Spleen (tissue), 11 donors: ENCODE results near the gene KCND3. TPM values are rescaled to one million over a fixed set of nuclear protein-coding genes. Genes with fewer than 3 reads are reported as not detected.

ENCODE experiments used
- DNase-seq: peaks from one replicate; pipeline ENCODE4 v3.0.0-alpha.2; 2020
- H3K27ac ChIP-seq, 8 donors: fragments of 200-600 bp; sonication (generic) in 7 of 8; 1 replicate in 4 of 8; 2 replicates in 4 of 8; pipeline versions ENCODE4 v1.5.0 to v1.8.0; 2016 to 2021; ENCODE audit warnings: inconsistent platforms in 4 of 8, mild to moderate bottlenecking in 4 of 8, moderate library complexity in 1 of 8
- H3K27me3 ChIP-seq, 7 donors: fragments of 200-600 bp; sonication (generic) in 6 of 7; replicated peaks in 1 of 7; 1 replicate in 4 of 7; 2 replicates in 3 of 7; pipeline versions ENCODE4 v1.5.0 to v1.8.0; 2016 to 2021; ENCODE audit warnings: inconsistent platforms in 3 of 7, mild to moderate bottlenecking in 1 of 7
- H3K36me3 ChIP-seq, 6 donors: fragments of 200-600 bp; sonication (generic) in 5 of 6; 1 replicate in 4 of 6; 2 replicates in 2 of 6; pipeline versions ENCODE4 v1.5.0 to v1.8.0; 2016 to 2021; ENCODE audit warnings: inconsistent platforms in 2 of 6
- H3K4me1 ChIP-seq, 6 donors: fragments of 200-600 bp; sonication (generic) in 5 of 6; 1 replicate in 3 of 6; 2 replicates in 3 of 6; pipeline versions ENCODE4 v1.5.0 to v1.8.0; 2016 to 2021; ENCODE audit warnings: inconsistent platforms in 3 of 6
- H3K4me3 ChIP-seq, 8 donors: fragments of 200-600 bp; sonication (generic) in 7 of 8; 1 replicate in 4 of 8; 2 replicates in 4 of 8; pipeline versions ENCODE4 v1.5.0 to v1.8.0; 2016 to 2021; ENCODE audit warnings: inconsistent platforms in 4 of 8, mild to moderate bottlenecking in 4 of 8, moderate library complexity in 2 of 8
- H3K9me3 ChIP-seq, 8 donors: fragments of 200-600 bp; sonication (generic) in 7 of 8; 1 replicate in 4 of 8; 2 replicates in 4 of 8; pipeline versions ENCODE4 v1.5.0 to v1.8.0; 2016 to 2021; ENCODE audit warnings: inconsistent platforms in 4 of 8
- POLR2A ChIP-seq, 3 donors: fragments of 450-650 bp; IDR thresholded peaks; one replicate each; pipeline ENCODE4 v1.5.1; 2017; ENCODE audit warnings: antibody characterized with exemption in 3 of 3, mild to moderate bottlenecking in 1 of 3
- POLR2AphosphoS5 ChIP-seq, 3 donors: sonication (generic); formaldehyde crosslinking; IDR thresholded peaks; one replicate each; pipeline ENCODE4 v1.5.1; 2017; ENCODE audit warnings: antibody characterized with exemption in 3 of 3
- WGBS, 5 donors: extraction: QIAGEN DNeasy Blood & Tissue Kit in 3 of 5; methylation state at CpG; one replicate each; pipeline versions ENCODE4 v1.1.5 to v1.1.7; 2013 to 2018; 5-methylcytosine and 5-hydroxymethylcytosine counted together
- intact Hi-C: fragments of 100-400 bp; cut with DNase I; formaldehyde crosslinking; loops from one replicate; pipeline ENCODE4 v1.15.0; 2023; ENCODE audit warnings: low total_unique reads
- polyA plus RNA-seq, 3 donors: library from polyadenylated mRNA; stranded (reverse); fragments of 200-250 nt; gene quantifications; one replicate each; pipeline ENCODE4 v1.2.1, GENCODE V29; 2013
- total RNA-seq, 7 donors: library from RNA; depleted of rRNA in 3 of 7; stranded (reverse); fragments of >200 nt in 3 of 7; fragmentation: NEBNext Ultra II Directional in 4 of 7; extraction: Animal tissue kit (Norgen Biotek cat#: 25700) in 4 of 7; gene quantifications; one replicate each; pipeline versions ENCODE4 v1.1.0 to v1.2.1, GENCODE V29; 2016 to 2021
- TF ChIP-seq, protein P1 (sequence below), 11 experiments: fragments of 200-600 bp in 7 of 11; fragments of 450-650 bp in 4 of 11; sonication (generic) in 4 of 11; IDR thresholded peaks in 8 of 11; conservative IDR thresholded peaks in 3 of 11; 1 replicate in 7 of 11; 2 replicates in 4 of 11; pipeline versions ENCODE4 v1.4.0 to v1.8.0; 2016 to 2021; ENCODE audit warnings: antibody characterized with exemption in 11 of 11, inconsistent platforms in 4 of 11, mild to moderate bottlenecking in 1 of 11
- donor health status: healthy with polysubstance abuse.
- donor health status: DM: no; HTN: no; CAD: no; lungs with moderate emphysema.
- donor health status: DM: no; HTN: no; CAD: no.
- donor health status: Bipolar disorder and iron deficiency.
- donor health status: healthy.
- donor health status: DM: no; HTN: no; CAD: no.
- donor health status: DM: yes; HTN: yes; CAD: no.

The KCND3 gene
- total and polyA plus RNA-seq, 10 donors: 0.67 to 14.2 (median 8.6) TPM

DNA sequence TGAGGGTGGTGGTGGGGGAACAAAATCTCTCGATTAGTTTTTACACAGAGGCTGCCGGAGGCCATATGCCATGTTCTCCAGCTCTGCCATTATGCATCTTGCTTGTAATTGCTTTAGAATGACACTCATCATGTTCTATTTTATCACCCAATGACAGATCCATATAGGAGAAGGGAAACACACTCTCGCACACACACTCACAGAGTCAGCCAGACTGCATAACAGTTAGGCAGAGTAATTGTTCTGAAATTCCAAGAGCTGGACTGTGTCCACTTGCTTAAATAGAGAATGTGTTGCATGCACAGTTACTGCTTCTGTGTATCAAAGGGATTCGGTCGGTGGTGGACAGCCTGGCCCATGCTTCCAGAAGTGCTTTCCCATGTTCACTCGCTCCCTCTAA is 30.6 kb downstream of the KCND3 start:
- no peaks in the 10 kb centered on the region for H3K36me3 ChIP-seq
- intact Hi-C loops: no loop called here
- H3K4me1 ChIP-seq: peaks cover 0 to 3% (median 0%) of the 10 kb centered on the region in 6 donors
- TF ChIP-seq, protein P1, sequence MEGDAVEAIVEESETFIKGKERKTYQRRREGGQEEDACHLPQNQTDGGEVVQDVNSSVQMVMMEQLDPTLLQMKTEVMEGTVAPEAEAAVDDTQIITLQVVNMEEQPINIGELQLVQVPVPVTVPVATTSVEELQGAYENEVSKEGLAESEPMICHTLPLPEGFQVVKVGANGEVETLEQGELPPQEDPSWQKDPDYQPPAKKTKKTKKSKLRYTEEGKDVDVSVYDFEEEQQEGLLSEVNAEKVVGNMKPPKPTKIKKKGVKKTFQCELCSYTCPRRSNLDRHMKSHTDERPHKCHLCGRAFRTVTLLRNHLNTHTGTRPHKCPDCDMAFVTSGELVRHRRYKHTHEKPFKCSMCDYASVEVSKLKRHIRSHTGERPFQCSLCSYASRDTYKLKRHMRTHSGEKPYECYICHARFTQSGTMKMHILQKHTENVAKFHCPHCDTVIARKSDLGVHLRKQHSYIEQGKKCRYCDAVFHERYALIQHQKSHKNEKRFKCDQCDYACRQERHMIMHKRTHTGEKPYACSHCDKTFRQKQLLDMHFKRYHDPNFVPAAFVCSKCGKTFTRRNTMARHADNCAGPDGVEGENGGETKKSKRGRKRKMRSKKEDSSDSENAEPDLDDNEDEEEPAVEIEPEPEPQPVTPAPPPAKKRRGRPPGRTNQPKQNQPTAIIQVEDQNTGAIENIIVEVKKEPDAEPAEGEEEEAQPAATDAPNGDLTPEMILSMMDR (IDR thresholded peaks at IDR 0.05 in 8 of 11, conservative IDR thresholded peaks at IDR 0.05 in 3 of 11): no peak
- TF ChIP-seq POLR2AphosphoS5 (IDR thresholded peaks at IDR 0.05) (no peak), POLR2A (IDR thresholded peaks at IDR 0.05) (no peak)
- no peaks in the 10 kb centered on the region for H3K9me3 ChIP-seq
- H3K27ac ChIP-seq: no peak overlapping the region
- no peak overlapping the region for H3K4me3 ChIP-seq
- WGBS, 5 donors: 89 to 94% (median 92%) methylated on average over 6 of the region's 6 CpGs
- no peak for DNase-seq
- H3K27me3 ChIP-seq: peaks cover 0 to 25% (median 0%) of the 10 kb centered on the region in 7 donors

DNA sequence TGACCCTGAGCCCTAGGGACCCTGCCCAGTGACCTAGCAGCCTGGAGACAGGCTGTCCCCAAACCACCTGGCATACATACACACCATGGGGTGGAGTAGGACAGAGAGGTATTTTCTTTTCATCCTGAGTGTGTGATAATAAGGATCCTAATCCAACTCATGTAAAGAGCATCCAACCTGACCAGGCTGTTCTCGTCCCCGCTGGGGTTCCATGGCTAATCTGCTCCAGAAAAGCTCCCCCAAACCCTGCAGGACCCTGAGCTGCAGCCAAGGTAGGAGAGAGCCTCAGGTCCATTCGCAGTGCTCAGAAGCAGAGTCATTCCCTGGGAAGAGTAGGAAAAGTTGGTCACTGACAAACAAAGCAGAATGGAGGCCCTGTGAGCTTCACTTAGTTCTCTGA is 31.4 kb downstream of the KCND3 start:
- no peak overlapping the region for H3K27ac ChIP-seq
- intact Hi-C loops: no loop called here
- peaks cover 0 to 23% (median 0%) of the 10 kb centered on the region in 7 donors for H3K27me3 ChIP-seq
- 81 to 90% (median 89%) methylated on average over 3 of the region's 3 CpGs for WGBS, 5 donors
- H3K9me3 ChIP-seq: no peaks in the 10 kb centered on the region
- H3K4me1 ChIP-seq: peaks cover 0 to 3% (median 0%) of the 10 kb centered on the region in 6 donors
- no peaks in the 10 kb centered on the region for H3K36me3 ChIP-seq
- peak; percentile 10 for DNase-seq
- TF ChIP-seq POLR2A (IDR thresholded peaks at IDR 0.05) (no peak), POLR2AphosphoS5 (IDR thresholded peaks at IDR 0.05) (no peak)
- TF ChIP-seq, protein P1 (IDR thresholded peaks at IDR 0.05 in 8 of 11, conservative IDR thresholded peaks at IDR 0.05 in 3 of 11): no peak
- H3K4me3 ChIP-seq: no peak overlapping the region

DNA sequence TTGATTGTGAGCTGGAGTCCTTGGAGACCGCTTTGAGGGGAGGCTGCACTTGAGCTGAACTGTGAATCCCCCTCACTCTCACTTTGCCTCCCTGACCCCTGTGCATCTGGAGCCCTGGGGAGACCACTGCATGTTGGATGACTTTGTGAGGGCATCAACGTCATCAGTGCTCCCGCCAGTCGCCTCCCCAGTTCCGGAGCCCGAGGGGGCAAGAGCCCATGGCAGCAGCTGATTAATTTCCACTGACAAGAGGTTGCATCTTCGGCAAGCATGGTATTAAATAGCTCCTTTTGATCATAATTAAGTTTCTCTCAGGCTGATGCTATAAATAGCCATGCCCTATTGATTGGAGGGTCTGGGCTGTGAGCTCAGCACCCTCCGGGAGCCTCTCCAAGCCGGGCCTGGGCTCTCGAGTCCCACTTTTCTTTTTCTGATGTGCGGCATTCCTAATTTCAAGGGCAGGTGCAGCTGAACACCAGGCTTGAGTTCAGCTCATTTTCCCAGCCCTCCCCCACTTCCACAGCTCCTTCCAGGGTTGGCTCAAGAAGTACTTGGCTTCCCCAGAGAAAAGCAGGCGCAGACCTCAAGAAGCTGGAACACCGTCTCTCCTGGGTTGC is 33.2 kb downstream of the KCND3 start:
- H3K27ac ChIP-seq: no peak overlapping the region

GRCh38 chr1:111955755-111956154 is 33.7 kb downstream of the KCND3 start:
- no peak for TF ChIP-seq POLR2A (IDR thresholded peaks at IDR 0.05)
- no peak for TF ChIP-seq POLR2AphosphoS5 (IDR thresholded peaks at IDR 0.05)
- TF ChIP-seq, protein P1 (IDR thresholded peaks at IDR 0.05 in 8 of 11, conservative IDR thresholded peaks at IDR 0.05 in 3 of 11): no peak
- DNase-seq: no peak
- 62 to 82% (median 77%) methylated on average over 6 of the region's 6 CpGs for WGBS, 5 donors
- no peak overlapping the region for H3K4me3 ChIP-seq
- intact Hi-C loops: no loop called here
- H3K4me1 ChIP-seq: peaks cover 0 to 3% (median 0%) of the 10 kb centered on the region in 6 donors
- H3K27me3 ChIP-seq: peaks cover 0 to 22% (median 0%) of the 10 kb centered on the region in 7 donors
- H3K27ac ChIP-seq: no peak overlapping the region
- no peaks in the 10 kb centered on the region for H3K36me3 ChIP-seq
- H3K9me3 ChIP-seq: no peaks in the 10 kb centered on the region

More for the DNA sequence above, 33.2 kb downstream of the KCND3 start:
- intact Hi-C loops: no loop called here
- peaks cover 0 to 27% (median 0%) of the 10 kb centered on the region in 7 donors for H3K27me3 ChIP-seq
- no peaks in the 10 kb centered on the region for H3K36me3 ChIP-seq
- TF ChIP-seq, protein P1 (IDR thresholded peaks at IDR 0.05 in 8 of 11, conservative IDR thresholded peaks at IDR 0.05 in 3 of 11): no peak
- TF ChIP-seq POLR2AphosphoS5 (IDR thresholded peaks at IDR 0.05): peak in 1 of 3 donors; percentile 67
- no peak for TF ChIP-seq POLR2A (IDR thresholded peaks at IDR 0.05)
- H3K4me1 ChIP-seq: peaks cover 0 to 3% (median 0%) of the 10 kb centered on the region in 6 donors
- 80 to 89% (median 86%) methylated on average over 13 of the region's 13 CpGs for whole genome bisulfite sequencing, 5 donors
- no peak overlapping the region for H3K4me3 ChIP-seq
- peak; percentile 54 for DNase-seq
- H3K9me3 ChIP-seq: no peaks in the 10 kb centered on the region
